Fibroblast of lung (primary cell): ENCODE results near the gene SECTM1. TPM values are rescaled to one million over a fixed set of nuclear protein-coding genes. Genes with fewer than 3 reads are reported as not detected.

Source experiments
- DNase-seq, 2 donors: peaks; one replicate each; pipeline versions ENCODE4 v3.0.0 to v3.0.0-alpha.2; 2010; ENCODE audit warnings: low read depth in 2 of 2
- H2AFZ ChIP-seq: 2 replicates; pipeline ENCODE4 v1.5.1; 2012; ENCODE audit warnings: low read length, control low read depth, inconsistent platforms
- H3K27ac ChIP-seq: 2 replicates; pipeline ENCODE4 v1.5.1; 2011; ENCODE audit warnings: low read length, control low read depth; ENCODE audit not compliant: insufficient read depth
- H3K27me3 ChIP-seq: 2 replicates; pipeline ENCODE4 v1.5.1; 2011; ENCODE audit warnings: mild to moderate bottlenecking, low read length; ENCODE audit not compliant: control insufficient read depth, insufficient read depth
- H3K36me3 ChIP-seq: 2 replicates; pipeline ENCODE4 v1.5.1; 2011; ENCODE audit warnings: low read length; ENCODE audit not compliant: control insufficient read depth, insufficient read depth
- H3K4me1 ChIP-seq: 2 replicates; pipeline ENCODE4 v1.5.1; 2011; ENCODE audit warnings: low read length; ENCODE audit not compliant: control insufficient read depth, insufficient read depth; ENCODE audit errors: extremely low read depth
- H3K4me2 ChIP-seq: 2 replicates; pipeline ENCODE4 v1.5.1; 2011; ENCODE audit warnings: low read length, control low read depth; ENCODE audit not compliant: insufficient read depth; ENCODE audit errors: extremely low read depth
- H3K4me3 ChIP-seq, 4 experiments: fragments of 200-600 bp in 1 of 4; sonication (generic) in 1 of 4; replicated peaks in 1 of 4; 2 replicates each; pipeline ENCODE4 v1.5.1; 2011 to 2016; ENCODE audit warnings: low read length in 4 of 4, low read depth in 3 of 4, mild to moderate bottlenecking in 3 of 4, control low read depth in 2 of 4, inconsistent platforms in 1 of 4, mixed read lengths in 1 of 4; ENCODE audit not compliant: insufficient read depth in 1 of 4; ENCODE audit errors: control extremely low read depth in 1 of 4
- H3K79me2 ChIP-seq: 2 replicates; pipeline ENCODE4 v1.5.1; 2012; ENCODE audit warnings: mild to moderate bottlenecking, low read length, inconsistent platforms; ENCODE audit not compliant: control insufficient read depth, insufficient read depth
- H3K9ac ChIP-seq: 2 replicates; pipeline ENCODE4 v1.5.1; 2011; ENCODE audit warnings: mild to moderate bottlenecking, low read length, control low read depth; ENCODE audit not compliant: insufficient read depth
- H3K9me3 ChIP-seq: 2 replicates; pipeline ENCODE4 v1.5.1; 2012; ENCODE audit warnings: low read depth, low read length; ENCODE audit not compliant: control insufficient read depth, insufficient read depth
- H4K20me1 ChIP-seq: 2 replicates; pipeline ENCODE4 v1.5.1; 2011; ENCODE audit warnings: low read length; ENCODE audit not compliant: control insufficient read depth, insufficient read depth; ENCODE audit errors: extremely low read depth
- CTCF ChIP-seq, 2 donors: IDR thresholded peaks in 1 of 2; conservative IDR thresholded peaks in 1 of 2; 1 replicate in 1 of 2; 2 replicates in 1 of 2; pipeline ENCODE4 v1.5.1; 2011 to 2012; ENCODE audit warnings: low read length in 2 of 2, control low read depth in 1 of 2, inconsistent platforms in 1 of 2, low read depth in 1 of 2, mild to moderate bottlenecking in 1 of 2
- EZH2 ChIP-seq: IDR thresholded peaks from 2 replicates; pipeline ENCODE4 v1.5.1; 2012; ENCODE audit warnings: low read length, control low read depth, mild to moderate bottlenecking; ENCODE audit errors: missing control alignments
- polyA plus RNA-seq, 2 donors: library from polyadenylated mRNA; depleted of rRNA in 1 of 2; stranded (reverse) in 1 of 2; unstranded in 1 of 2; fragments of >200 nt; gene quantifications; 2 replicates each; pipeline ENCODE4 v1.2.1, GENCODE V29; 2011 to 2012; ENCODE audit warnings: missing spikeins in 1 of 2
- total RNA-seq: library from RNA; depleted of rRNA; stranded (reverse); fragments of >200 nt; gene quantifications from 2 replicates; pipeline ENCODE4 v1.2.1, GENCODE V29; 2014

The SECTM1 gene
- total and polyA plus RNA-seq, 2 donors (not counting 1 experiment from before 2014, with no cell fraction given), result 17.3 to 17.5 TPM

DNA sequence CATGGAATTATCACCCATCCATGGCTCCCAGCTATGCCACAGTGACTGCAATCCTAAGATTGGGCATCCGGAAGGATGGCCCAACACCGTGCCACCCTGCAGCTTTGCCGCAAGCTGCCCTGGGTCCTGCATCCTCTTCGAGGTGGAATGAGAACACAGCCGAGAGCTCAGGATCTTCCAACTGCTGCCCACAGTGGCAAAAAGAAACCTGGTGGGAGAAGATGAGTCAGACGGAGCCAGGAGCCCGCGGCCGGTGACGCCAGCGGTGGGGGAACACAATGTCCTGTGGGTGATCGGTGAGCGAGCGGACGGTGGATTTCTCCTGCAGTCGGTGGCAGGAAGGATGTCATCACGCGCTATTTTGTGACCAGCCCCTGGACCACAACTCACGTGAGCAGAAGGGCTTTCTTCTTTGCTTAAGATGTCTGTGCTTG, 36.3 kb downstream of the SECTM1 start:
- Histone ChIP-seq H3K27ac (peak overlapping the region; percentile 95), H3K36me3 (no peaks in the 10 kb centered on the region), H3K9ac (peak overlapping the region; percentile 71), H3K4me3 (peak overlapping the region in 2 of 4 experiments; percentile 33 to 53), H3K9me3 (no peaks in the 10 kb centered on the region), H3K27me3 (no peaks in the 10 kb centered on the region), H2AFZ (no peak overlapping the region), H3K4me2 (peak overlapping the region; percentile 69), H4K20me1 (no peaks in the 10 kb centered on the region), H3K4me1 (peaks cover 17% of the 10 kb centered on the region), H3K79me2 (no peaks in the 10 kb centered on the region)
- no peak for TF ChIP-seq EZH2
- TF ChIP-seq CTCF (conservative IDR thresholded peaks at IDR 0.05 in 1 of 2, IDR thresholded peaks at IDR 0.05 in 1 of 2; ENCODE audit: low read depth in 1 of 2, low read length in 2 of 2), result no peak
- DNase-seq, result peak; percentile 85 to 93

DNA sequence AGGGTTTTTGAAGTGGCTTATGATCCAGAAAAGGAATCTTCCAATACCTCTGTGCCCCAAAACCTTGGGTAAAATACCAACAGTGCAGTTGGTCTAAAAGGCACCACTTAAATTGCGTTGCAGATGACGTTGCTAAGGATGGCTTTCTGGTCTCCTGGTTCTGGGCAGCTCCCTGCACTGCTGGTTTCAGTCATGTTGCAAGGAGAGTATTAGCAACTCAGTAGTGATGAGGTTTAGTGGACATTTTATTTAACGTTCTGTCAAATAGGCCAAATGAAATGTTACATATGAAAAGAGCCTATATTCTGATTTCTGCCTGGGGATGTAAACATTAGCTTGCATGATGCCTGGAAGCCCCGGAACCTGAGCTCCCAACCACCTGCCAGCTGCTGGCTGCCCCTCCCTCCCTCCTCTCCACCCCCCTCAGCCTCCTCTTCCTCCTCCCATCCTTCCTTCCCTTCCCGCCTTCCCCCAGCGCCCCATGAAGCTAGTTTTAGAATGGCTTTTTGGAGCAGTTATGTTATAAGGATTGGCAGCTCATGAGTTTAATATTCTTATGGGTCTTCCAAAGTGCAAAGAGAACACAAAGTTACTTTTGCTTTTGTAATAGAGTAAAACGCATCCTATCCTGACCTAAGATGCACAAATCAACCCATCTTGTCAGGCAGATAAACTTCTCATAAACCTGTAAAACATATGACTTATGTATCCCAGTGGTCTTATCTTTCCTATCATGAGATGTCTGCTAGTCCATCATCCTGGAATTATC, 36.9 kb downstream of the SECTM1 start:
- no peaks in the 10 kb centered on the region for H3K9me3 ChIP-seq
- H3K9ac ChIP-seq, result no peak overlapping the region
- TF ChIP-seq CTCF (conservative IDR thresholded peaks at IDR 0.05 in 1 of 2, IDR thresholded peaks at IDR 0.05 in 1 of 2; ENCODE audit: low read depth in 1 of 2, low read length in 2 of 2), result no peak
- TF ChIP-seq EZH2, result no peak
- no peak overlapping the region for H2AFZ ChIP-seq
- no peaks in the 10 kb centered on the region for H4K20me1 ChIP-seq
- DNase-seq, result peak in 1 of 2 donors; percentile 44
- no peaks in the 10 kb centered on the region for H3K36me3 ChIP-seq
- no peaks in the 10 kb centered on the region for H3K27me3 ChIP-seq
- H3K4me2 ChIP-seq, result peak overlapping the region; percentile 69
- peaks cover 17% of the 10 kb centered on the region for H3K4me1 ChIP-seq
- peak overlapping the region; percentile 95 for H3K27ac ChIP-seq
- no peaks in the 10 kb centered on the region for H3K79me2 ChIP-seq
- H3K4me3 ChIP-seq, result peak overlapping the region in 1 of 4 experiments; percentile 33

DNA sequence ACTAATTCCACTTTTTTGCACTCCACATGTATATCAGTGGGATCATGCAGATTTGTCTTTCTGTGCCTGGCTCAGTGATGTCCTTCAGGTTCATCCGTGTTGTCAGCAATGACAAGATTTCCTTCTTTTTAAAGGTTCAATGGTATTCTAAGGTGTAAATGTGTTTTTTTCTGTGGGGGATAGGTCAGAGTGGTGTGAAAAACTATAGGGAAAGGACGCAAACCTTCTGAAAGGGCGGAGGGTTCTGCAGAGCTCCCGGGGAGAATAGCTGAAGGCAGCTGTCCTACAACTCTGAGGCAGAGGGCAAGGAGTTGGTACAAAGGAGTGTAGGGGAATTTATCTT, 38.1 kb downstream of the SECTM1 start:
- Histone ChIP-seq H3K9me3 (no peaks in the 10 kb centered on the region), H3K4me1 (peaks cover 17% of the 10 kb centered on the region), H3K27me3 (no peaks in the 10 kb centered on the region), H4K20me1 (no peaks in the 10 kb centered on the region), H3K9ac (no peak overlapping the region), H2AFZ (no peak overlapping the region), H3K27ac (no peak overlapping the region), H3K4me2 (no peak overlapping the region), H3K4me3 (no peak overlapping the region), H3K79me2 (no peaks in the 10 kb centered on the region), H3K36me3 (no peaks in the 10 kb centered on the region)
- DNase-seq, result no peak
- no peak for TF ChIP-seq EZH2
- no peak for TF ChIP-seq CTCF (conservative IDR thresholded peaks at IDR 0.05 in 1 of 2, IDR thresholded peaks at IDR 0.05 in 1 of 2; ENCODE audit: low read depth in 1 of 2, low read length in 2 of 2)
